Measurements from ENCODE around the gene PFDN2. TPM values are rescaled to one million over a fixed set of nuclear protein-coding genes. Genes with fewer than 3 reads are reported as not detected.

PFDN2 gene
- total and polyA plus RNA-seq, 2 donors (not counting 3 experiments of a cell fraction or from before 2014, with no cell fraction given), result 104 to 157 TPM

- no TSS peak for BruUV-seq (replicated peaks)
- Histone ChIP-seq H3K9ac (replicated peaks; ENCODE audit: extremely low read depth, insufficient read depth, low read length) (no peak overlapping the region), H2AFZ (ENCODE audit: low read depth, low read length) (no peak overlapping the region), H3K9me1 (replicated peaks; ENCODE audit: control insufficient read depth, extremely low read depth, insufficient read depth, low read length) (no peaks in the 10 kb centered on the region), H3K79me2 (ENCODE audit: control insufficient read depth, insufficient read depth, low read length) (no peaks in the 10 kb centered on the region), H3K4me1 (ENCODE audit: control insufficient read depth, extremely low read depth, insufficient read depth, low read length) (no peaks in the 10 kb centered on the region), H3K36me3 (ENCODE audit: control insufficient read depth in 2 of 2, extremely low read depth in 1 of 2, insufficient read depth in 2 of 2, low read length in 2 of 2) (no peaks in the 10 kb centered on the region), H3K4me3 (replicated peaks in 1 of 3; ENCODE audit: insufficient read depth in 1 of 3, low read depth in 1 of 3, low read length in 3 of 3) (no peak overlapping the region), H3K27me3 (ENCODE audit: control insufficient read depth in 2 of 2, insufficient read depth in 2 of 2, low read length in 2 of 2) (no peaks in the 10 kb centered on the region), H3K4me2 (ENCODE audit: insufficient read depth, low read length) (no peak overlapping the region), H4K20me1 (replicated peaks; ENCODE audit: control insufficient read depth, extremely low read depth, insufficient read depth, low read length) (no peaks in the 10 kb centered on the region), H3K9me3 (replicated peaks; ENCODE audit: control insufficient read depth, insufficient read depth, low read length) (no peaks in the 10 kb centered on the region), H3K27ac (ENCODE audit: insufficient read depth, low read depth, low read length) (no peak overlapping the region)
- DNase-seq (ENCODE audit: low read depth, low spot score), result no peak
- no peak for TF ChIP-seq MAX (IDR thresholded peaks at IDR 0.05; ENCODE audit: insufficient read depth, insufficient read length)
- TF ChIP-seq CTCF (IDR thresholded peaks at IDR 0.05; ENCODE audit: extremely low read depth in 1 of 2, insufficient read depth in 1 of 2, low read depth in 1 of 2, low read length in 2 of 2), result no peak
- no peak for TF ChIP-seq JUN (IDR thresholded peaks at IDR 0.05; ENCODE audit: borderline replicate concordance, insufficient read depth, insufficient read length, low read depth)
- no peak for TF ChIP-seq MYC (IDR thresholded peaks at IDR 0.05; ENCODE audit: low read depth, low read length)
- TF ChIP-seq EZH2 (IDR thresholded peaks at IDR 0.05; ENCODE audit: borderline replicate concordance, low read depth, low read length, severe bottlenecking), result no peak
- TF ChIP-seq POLR2A (IDR thresholded peaks at IDR 0.05; ENCODE audit: low read depth, low read length), result no peak
- TF ChIP-seq POLR2AphosphoS5 (IDR thresholded peaks at IDR 0.05; ENCODE audit: insufficient read depth, low read depth, low read length), result no peak
- dilution Hi-C loops (cut with MboI; ENCODE audit: extremely low pct_ligation_motif_present, low sequenced_read_pairs) (no loop called here), intact Hi-C loops (cut with micrococcal nuclease) (no loop called here)
- FAIRE-seq, result no peak
- POLR2A ChIA-PET, result no interaction called here
- CTCF ChIA-PET, result interaction anchor here (1.9 kb wide), 1 partner anchor 10 kb away, joined by 6 read pairs; no protein-coding TSS in a partner anchor
Observed at GRCh38 chr1:161074676-161075368, 43.0 kb downstream of the PFDN2 start.
